GM12891 (cell line): ENCODE data around the gene OR6T1.

Experiments used
- POU2F2 ChIP-seq: IDR thresholded peaks from 2 replicates; pipeline ENCODE4 v1.6.1; 2011; ENCODE audit warnings: low read depth, mild to moderate bottlenecking, control low read depth, low read length, moderate library complexity
- SPI1 ChIP-seq: IDR thresholded peaks from 2 replicates; pipeline ENCODE4 v1.6.1; 2011; ENCODE audit warnings: low read depth, low read length, control low read depth

- TF ChIP-seq POU2F2 (no peak), SPI1 (no peak)
Measured at GRCh38 chr11:123899792-123900191, 43.8 kb downstream of the OR6T1 start.
